Measurements from ENCODE around the gene E2F4. TPM values are rescaled to one million over a fixed set of nuclear protein-coding genes. Genes with fewer than 3 reads are reported as not detected.

Gene E2F4
- total RNA-seq, 2 donors from 2014 or later = 71.8 to 72.8 TPM

DNA sequence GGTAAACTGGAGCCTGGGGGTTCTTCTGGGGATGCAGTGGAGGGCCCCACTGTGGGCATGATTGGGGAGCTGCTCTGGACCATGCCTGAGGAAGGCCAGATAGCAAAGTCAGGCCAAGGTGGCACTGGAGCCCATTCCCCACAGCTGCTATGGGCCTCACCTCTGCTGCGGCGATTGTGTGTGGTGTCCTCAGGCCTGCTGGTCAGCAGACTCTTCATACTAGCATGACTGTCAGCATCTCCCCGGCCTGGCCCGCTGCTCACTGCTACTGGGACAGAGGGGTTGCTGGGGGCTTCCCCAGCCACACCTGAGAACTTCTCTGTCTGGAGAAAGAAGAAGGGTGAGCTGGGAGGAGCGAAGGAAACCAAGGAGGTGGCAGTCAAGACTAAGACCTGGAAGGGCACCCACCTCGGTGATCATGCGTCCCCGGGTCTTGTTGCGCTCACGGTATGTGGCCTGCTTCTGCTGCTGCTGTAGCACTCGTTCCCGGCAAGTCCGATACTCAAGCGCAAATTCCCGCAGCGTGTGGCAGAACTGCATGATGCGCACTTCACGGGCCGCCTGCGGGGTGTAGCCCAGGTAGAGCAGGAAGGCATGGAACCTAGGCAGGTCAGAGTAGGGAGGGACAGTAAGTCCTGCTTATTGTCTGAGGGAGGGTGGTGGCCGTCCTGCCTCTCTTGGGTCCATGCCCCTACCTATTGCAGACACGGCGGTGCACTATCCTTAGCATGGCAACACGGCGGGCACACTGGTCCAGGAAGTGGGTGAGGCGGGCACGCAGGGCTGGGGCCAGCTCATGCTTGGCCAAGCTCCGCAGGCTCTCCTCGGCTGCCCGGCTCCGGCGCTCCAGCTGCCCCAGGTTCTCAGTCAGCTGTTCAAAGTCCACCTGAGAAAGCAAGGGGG lies 38.2 kb downstream of the E2F4 start:
- peak; percentile 46 for DNase-seq
- Histone ChIP-seq H3K4me1 (ENCODE audit: control insufficient read depth, insufficient read depth, low read length) (no peaks in the 10 kb centered on the region), H3K36me3 (ENCODE audit: control insufficient read depth, insufficient read depth, low read length) (peaks cover 66% of the 10 kb centered on the region), H3K9ac (ENCODE audit: extremely low read depth, low read length, poor library complexity, severe bottlenecking) (no peak overlapping the region), H3K4me3 (ENCODE audit: low read length) (no peak overlapping the region), H3K27me3 (ENCODE audit: control insufficient read depth, insufficient read depth, low read length, poor library complexity, severe bottlenecking) (no peaks in the 10 kb centered on the region), H3K27ac (ENCODE audit: low read depth, low read length) (no peak overlapping the region), H3K9me3 (ENCODE audit: control insufficient read depth, low read length) (no peaks in the 10 kb centered on the region)
- peaks cover 14% of the 10 kb centered on the region for H3K4me1 Mint-ChIP-seq
- H3K27me3 Mint-ChIP-seq (ENCODE audit: insufficient read depth) = peaks cover 5% of the 10 kb centered on the region
- H3K9me3 Mint-ChIP-seq = no peaks in the 10 kb centered on the region
- peaks cover 48% of the 10 kb centered on the region for H3K36me3 Mint-ChIP-seq (ENCODE audit: low read depth)
- 93 to 95% methylated on average over 27 to 32 of the region's 32 CpGs for WGBS, 2 experiments (ENCODE audit: insufficient coverage in 1 of 2, insufficient read length in 1 of 2)
- no peak overlapping the region for H3K27ac Mint-ChIP-seq
- no peak overlapping the region for H3K4me3 Mint-ChIP-seq
- TF ChIP-seq, protein P1, sequence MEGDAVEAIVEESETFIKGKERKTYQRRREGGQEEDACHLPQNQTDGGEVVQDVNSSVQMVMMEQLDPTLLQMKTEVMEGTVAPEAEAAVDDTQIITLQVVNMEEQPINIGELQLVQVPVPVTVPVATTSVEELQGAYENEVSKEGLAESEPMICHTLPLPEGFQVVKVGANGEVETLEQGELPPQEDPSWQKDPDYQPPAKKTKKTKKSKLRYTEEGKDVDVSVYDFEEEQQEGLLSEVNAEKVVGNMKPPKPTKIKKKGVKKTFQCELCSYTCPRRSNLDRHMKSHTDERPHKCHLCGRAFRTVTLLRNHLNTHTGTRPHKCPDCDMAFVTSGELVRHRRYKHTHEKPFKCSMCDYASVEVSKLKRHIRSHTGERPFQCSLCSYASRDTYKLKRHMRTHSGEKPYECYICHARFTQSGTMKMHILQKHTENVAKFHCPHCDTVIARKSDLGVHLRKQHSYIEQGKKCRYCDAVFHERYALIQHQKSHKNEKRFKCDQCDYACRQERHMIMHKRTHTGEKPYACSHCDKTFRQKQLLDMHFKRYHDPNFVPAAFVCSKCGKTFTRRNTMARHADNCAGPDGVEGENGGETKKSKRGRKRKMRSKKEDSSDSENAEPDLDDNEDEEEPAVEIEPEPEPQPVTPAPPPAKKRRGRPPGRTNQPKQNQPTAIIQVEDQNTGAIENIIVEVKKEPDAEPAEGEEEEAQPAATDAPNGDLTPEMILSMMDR (conservative IDR thresholded peaks at IDR 0.05) = no peak

DNA sequence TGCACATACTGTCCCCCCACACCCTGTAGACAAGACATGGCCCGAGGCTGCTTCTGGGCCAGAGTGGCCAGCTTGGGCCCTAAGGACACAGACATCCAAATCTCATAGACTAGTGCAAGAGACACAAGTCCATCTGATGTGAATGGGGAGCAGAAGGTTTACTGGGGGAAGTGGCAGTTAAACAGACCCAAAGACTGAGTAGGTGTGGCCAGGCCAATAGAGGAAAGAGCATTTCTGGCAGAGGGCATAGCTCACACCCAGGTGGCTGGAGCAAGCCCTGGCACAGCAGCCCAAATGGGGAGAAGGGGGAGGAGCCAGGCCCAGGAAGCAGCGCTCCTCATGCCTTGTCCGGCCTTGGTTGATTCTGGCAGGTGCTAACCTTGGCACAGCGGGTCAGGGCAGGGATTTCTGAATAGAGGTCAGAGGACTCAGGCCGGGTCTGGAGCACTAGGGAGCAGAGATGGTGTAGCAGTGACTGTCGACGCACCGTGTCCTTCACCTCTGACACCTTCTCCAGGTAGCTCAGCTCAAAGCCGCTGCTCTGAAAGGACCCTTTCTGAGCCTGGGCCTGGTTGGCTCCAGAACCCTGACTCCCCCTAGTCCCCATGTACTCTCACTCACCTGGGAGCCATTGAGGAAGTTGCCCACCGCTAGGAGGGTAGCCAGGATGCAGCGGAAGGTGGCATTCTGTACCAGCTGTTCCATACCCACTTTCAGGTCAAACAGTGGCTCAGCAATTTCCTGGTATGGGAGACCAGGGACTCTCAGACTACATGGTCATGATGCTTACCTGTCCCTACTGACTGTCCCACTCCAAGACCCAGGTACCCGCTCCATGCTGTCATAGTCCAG lies 39.1 kb downstream of the E2F4 start:
- no peaks in the 10 kb centered on the region for H3K27me3 Mint-ChIP-seq (ENCODE audit: insufficient read depth)
- peaks cover 75% of the 10 kb centered on the region for H3K36me3 ChIP-seq (ENCODE audit: control insufficient read depth, insufficient read depth, low read length)
- no peak overlapping the region for H3K27ac Mint-ChIP-seq

DNA sequence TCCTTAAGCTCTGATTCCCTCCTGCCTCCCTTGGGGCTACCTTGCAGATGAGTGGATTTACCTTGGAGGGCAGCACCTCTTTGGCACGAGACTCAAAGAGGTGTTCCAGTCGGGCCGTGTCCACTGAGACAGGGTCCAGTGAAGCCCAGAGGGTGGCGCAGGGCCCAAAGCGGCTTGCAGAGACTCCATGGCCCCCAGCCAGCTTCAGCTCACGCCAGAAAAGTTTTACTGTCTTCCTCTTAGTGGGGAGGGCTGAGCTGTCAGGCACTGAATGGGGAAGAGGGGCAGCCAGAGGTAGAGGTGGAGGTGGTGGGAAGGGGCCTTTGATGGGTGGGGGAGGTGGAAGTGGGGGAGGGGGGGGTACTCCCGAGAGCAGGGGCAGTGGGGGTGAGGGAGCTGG lies 41.6 kb downstream of the E2F4 start:
- no peaks in the 10 kb centered on the region for H3K9me3 ChIP-seq (ENCODE audit: control insufficient read depth, low read length)
- H3K27me3 Mint-ChIP-seq (ENCODE audit: insufficient read depth) = no peaks in the 10 kb centered on the region
- H3K4me3 ChIP-seq (ENCODE audit: low read length) = no peak overlapping the region
- peaks cover 92% of the 10 kb centered on the region for H3K36me3 ChIP-seq (ENCODE audit: control insufficient read depth, insufficient read depth, low read length)
- TF ChIP-seq, protein P1 (conservative IDR thresholded peaks at IDR 0.05) = no peak
- H3K27ac ChIP-seq (ENCODE audit: low read depth, low read length) = no peak overlapping the region
- no peaks in the 10 kb centered on the region for H3K4me1 ChIP-seq (ENCODE audit: control insufficient read depth, insufficient read depth, low read length)
- H3K4me3 Mint-ChIP-seq = no peak overlapping the region
- H3K9me3 Mint-ChIP-seq = no peaks in the 10 kb centered on the region
- no peaks in the 10 kb centered on the region for H3K4me1 Mint-ChIP-seq
- 91 to 95% methylated on average over 4 to 6 of the region's 7 CpGs for WGBS, 2 experiments (ENCODE audit: insufficient coverage in 1 of 2, insufficient read length in 1 of 2)
- peak; percentile 42 for DNase-seq
- H3K27me3 ChIP-seq (ENCODE audit: control insufficient read depth, insufficient read depth, low read length, poor library complexity, severe bottlenecking) = no peaks in the 10 kb centered on the region
- peaks cover 77% of the 10 kb centered on the region for H3K36me3 Mint-ChIP-seq (ENCODE audit: low read depth)
- H3K27ac Mint-ChIP-seq = no peak overlapping the region
- H3K9ac ChIP-seq (ENCODE audit: extremely low read depth, low read length, poor library complexity, severe bottlenecking) = no peak overlapping the region

More for the DNA sequence above, 39.1 kb downstream of the E2F4 start:
- Histone ChIP-seq H3K4me1 (ENCODE audit: control insufficient read depth, insufficient read depth, low read length) (no peaks in the 10 kb centered on the region), H3K27ac (ENCODE audit: low read depth, low read length) (no peak overlapping the region), H3K4me3 (ENCODE audit: low read length) (no peak overlapping the region), H3K9me3 (ENCODE audit: control insufficient read depth, low read length) (no peaks in the 10 kb centered on the region), H3K9ac (ENCODE audit: extremely low read depth, low read length, poor library complexity, severe bottlenecking) (no peak overlapping the region), H3K27me3 (ENCODE audit: control insufficient read depth, insufficient read depth, low read length, poor library complexity, severe bottlenecking) (no peaks in the 10 kb centered on the region)
- no peaks in the 10 kb centered on the region for H3K9me3 Mint-ChIP-seq
- H3K36me3 Mint-ChIP-seq (ENCODE audit: low read depth) = peaks cover 53% of the 10 kb centered on the region
- H3K4me1 Mint-ChIP-seq = peaks cover 12% of the 10 kb centered on the region
- no peak overlapping the region for H3K4me3 Mint-ChIP-seq
- TF ChIP-seq, protein P1 (conservative IDR thresholded peaks at IDR 0.05) = no peak
- peak; percentile 46 for DNase-seq
- WGBS, 2 experiments (ENCODE audit: insufficient coverage in 1 of 2, insufficient read length in 1 of 2) = 93 to 98% methylated on average over 5 to 12 of the region's 12 CpGs

All from endodermal cell (in vitro differentiated cells).